ENCODE results near the gene NAT9.

DNA sequence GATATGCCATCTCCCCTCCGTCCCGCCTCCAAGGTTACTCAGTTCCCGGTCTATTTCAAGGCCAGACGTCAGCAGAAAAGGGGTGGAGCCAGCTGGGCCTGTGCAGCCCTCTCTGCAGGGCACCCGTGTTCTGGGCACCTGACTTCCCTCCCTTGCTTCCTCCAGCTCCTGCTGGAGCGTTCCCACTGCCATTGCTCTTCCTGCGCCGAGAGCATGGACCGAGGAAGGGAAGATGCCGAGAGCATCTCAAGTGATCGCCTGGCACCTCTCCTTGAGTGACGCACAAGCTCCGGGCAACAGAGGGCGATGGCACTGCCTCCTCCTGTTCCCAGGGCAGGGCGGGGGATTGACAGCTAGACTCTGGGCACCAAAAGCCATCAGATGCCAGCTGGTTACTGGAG, 29.4 kb upstream of the NAT9 start:
- TF ChIP-seq, protein P1, sequence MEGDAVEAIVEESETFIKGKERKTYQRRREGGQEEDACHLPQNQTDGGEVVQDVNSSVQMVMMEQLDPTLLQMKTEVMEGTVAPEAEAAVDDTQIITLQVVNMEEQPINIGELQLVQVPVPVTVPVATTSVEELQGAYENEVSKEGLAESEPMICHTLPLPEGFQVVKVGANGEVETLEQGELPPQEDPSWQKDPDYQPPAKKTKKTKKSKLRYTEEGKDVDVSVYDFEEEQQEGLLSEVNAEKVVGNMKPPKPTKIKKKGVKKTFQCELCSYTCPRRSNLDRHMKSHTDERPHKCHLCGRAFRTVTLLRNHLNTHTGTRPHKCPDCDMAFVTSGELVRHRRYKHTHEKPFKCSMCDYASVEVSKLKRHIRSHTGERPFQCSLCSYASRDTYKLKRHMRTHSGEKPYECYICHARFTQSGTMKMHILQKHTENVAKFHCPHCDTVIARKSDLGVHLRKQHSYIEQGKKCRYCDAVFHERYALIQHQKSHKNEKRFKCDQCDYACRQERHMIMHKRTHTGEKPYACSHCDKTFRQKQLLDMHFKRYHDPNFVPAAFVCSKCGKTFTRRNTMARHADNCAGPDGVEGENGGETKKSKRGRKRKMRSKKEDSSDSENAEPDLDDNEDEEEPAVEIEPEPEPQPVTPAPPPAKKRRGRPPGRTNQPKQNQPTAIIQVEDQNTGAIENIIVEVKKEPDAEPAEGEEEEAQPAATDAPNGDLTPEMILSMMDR (tag by site-specific recombination; IDR thresholded peaks at IDR 0.05): no peak
- TF ChIP-seq, protein P2, sequence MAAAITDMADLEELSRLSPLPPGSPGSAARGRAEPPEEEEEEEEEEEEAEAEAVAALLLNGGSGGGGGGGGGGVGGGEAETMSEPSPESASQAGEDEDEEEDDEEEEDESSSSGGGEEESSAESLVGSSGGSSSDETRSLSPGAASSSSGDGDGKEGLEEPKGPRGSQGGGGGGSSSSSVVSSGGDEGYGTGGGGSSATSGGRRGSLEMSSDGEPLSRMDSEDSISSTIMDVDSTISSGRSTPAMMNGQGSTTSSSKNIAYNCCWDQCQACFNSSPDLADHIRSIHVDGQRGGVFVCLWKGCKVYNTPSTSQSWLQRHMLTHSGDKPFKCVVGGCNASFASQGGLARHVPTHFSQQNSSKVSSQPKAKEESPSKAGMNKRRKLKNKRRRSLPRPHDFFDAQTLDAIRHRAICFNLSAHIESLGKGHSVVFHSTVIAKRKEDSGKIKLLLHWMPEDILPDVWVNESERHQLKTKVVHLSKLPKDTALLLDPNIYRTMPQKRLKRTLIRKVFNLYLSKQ (tag by site-specific recombination; IDR thresholded peaks at IDR 0.05; ENCODE audit: borderline replicate concordance): no peak
- TF ChIP-seq, protein P3, sequence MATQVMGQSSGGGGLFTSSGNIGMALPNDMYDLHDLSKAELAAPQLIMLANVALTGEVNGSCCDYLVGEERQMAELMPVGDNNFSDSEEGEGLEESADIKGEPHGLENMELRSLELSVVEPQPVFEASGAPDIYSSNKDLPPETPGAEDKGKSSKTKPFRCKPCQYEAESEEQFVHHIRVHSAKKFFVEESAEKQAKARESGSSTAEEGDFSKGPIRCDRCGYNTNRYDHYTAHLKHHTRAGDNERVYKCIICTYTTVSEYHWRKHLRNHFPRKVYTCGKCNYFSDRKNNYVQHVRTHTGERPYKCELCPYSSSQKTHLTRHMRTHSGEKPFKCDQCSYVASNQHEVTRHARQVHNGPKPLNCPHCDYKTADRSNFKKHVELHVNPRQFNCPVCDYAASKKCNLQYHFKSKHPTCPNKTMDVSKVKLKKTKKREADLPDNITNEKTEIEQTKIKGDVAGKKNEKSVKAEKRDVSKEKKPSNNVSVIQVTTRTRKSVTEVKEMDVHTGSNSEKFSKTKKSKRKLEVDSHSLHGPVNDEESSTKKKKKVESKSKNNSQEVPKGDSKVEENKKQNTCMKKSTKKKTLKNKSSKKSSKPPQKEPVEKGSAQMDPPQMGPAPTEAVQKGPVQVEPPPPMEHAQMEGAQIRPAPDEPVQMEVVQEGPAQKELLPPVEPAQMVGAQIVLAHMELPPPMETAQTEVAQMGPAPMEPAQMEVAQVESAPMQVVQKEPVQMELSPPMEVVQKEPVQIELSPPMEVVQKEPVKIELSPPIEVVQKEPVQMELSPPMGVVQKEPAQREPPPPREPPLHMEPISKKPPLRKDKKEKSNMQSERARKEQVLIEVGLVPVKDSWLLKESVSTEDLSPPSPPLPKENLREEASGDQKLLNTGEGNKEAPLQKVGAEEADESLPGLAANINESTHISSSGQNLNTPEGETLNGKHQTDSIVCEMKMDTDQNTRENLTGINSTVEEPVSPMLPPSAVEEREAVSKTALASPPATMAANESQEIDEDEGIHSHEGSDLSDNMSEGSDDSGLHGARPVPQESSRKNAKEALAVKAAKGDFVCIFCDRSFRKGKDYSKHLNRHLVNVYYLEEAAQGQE (tag by site-specific recombination; IDR thresholded peaks at IDR 0.05): no peak
- no peak for TF ChIP-seq ZNF660 (tag by site-specific recombination; IDR thresholded peaks at IDR 0.05)
- TF ChIP-seq, protein P4, sequence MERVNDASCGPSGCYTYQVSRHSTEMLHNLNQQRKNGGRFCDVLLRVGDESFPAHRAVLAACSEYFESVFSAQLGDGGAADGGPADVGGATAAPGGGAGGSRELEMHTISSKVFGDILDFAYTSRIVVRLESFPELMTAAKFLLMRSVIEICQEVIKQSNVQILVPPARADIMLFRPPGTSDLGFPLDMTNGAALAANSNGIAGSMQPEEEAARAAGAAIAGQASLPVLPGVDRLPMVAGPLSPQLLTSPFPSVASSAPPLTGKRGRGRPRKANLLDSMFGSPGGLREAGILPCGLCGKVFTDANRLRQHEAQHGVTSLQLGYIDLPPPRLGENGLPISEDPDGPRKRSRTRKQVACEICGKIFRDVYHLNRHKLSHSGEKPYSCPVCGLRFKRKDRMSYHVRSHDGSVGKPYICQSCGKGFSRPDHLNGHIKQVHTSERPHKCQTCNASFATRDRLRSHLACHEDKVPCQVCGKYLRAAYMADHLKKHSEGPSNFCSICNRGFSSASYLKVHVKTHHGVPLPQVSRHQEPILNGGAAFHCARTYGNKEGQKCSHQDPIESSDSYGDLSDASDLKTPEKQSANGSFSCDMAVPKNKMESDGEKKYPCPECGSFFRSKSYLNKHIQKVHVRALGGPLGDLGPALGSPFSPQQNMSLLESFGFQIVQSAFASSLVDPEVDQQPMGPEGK (tag by site-specific recombination; IDR thresholded peaks at IDR 0.05): no peak
- TF ChIP-seq ZNF335 (tag by site-specific recombination; conservative IDR thresholded peaks at IDR 0.05): no peak
- TF ChIP-seq YY1 (tag by site-specific recombination; IDR thresholded peaks at IDR 0.05): no peak
